Measurements from ENCODE around the gene NSMF. TPM values are rescaled to one million over a fixed set of nuclear protein-coding genes. Genes with fewer than 3 reads are reported as not detected.
A peak's percentile ranks its signal among the peaks of the same experiment; 100 is the strongest.

Gene NSMF
- total and polyA plus RNA-seq, 2 experiments from 2014 or later = 20.3 to 103 TPM

- H3K27ac Mint-ChIP-seq = no peak overlapping the region
- H3K27ac ChIP-seq (ENCODE audit: low read depth) = no peak overlapping the region
- H3K79me2 ChIP-seq (replicated peaks; ENCODE audit: insufficient read depth) = no peaks in the 10 kb centered on the region
- peaks cover 2% of the 10 kb centered on the region; the same call in 2 of the 3 replicates for H3K4me1 Mint-ChIP-seq
- peaks cover 4% of the 10 kb centered on the region for H3K27me3 Mint-ChIP-seq (ENCODE audit: insufficient read depth, low read depth, poor library complexity)
- no peaks in the 10 kb centered on the region for H4K20me1 ChIP-seq (replicated peaks; ENCODE audit: insufficient read depth)
- no peaks in the 10 kb centered on the region for H3K9me2 ChIP-seq (ENCODE audit: insufficient read depth)
- no peak overlapping the region for H3K4me2 ChIP-seq
- no peak overlapping the region for H3K4me3 Mint-ChIP-seq
- DNase-seq (ENCODE audit: low spot score) = peak; percentile 92
- ATAC-seq = peak; percentile 68
- H3K36me3 Mint-ChIP-seq (ENCODE audit: low read depth) = no peaks in the 10 kb centered on the region; the same call in 2 of the 3 replicates
- H3K4me3 ChIP-seq = no peak overlapping the region
- TF ChIP-seq EZH2phosphoT487 (IDR thresholded peaks at IDR 0.05; ENCODE audit: unreplicated experiment) (no peak), CTCF (conservative IDR thresholded peaks at IDR 0.05; ENCODE audit: low read depth in 2 of 2) (peak in 1 of 2 experiments; percentile 23; a peak in 1 of 4 replicates), POLR2AphosphoS5 (IDR thresholded peaks at IDR 0.05; ENCODE audit: low read depth) (no peak)
- TF ChIP-seq, protein P1, sequence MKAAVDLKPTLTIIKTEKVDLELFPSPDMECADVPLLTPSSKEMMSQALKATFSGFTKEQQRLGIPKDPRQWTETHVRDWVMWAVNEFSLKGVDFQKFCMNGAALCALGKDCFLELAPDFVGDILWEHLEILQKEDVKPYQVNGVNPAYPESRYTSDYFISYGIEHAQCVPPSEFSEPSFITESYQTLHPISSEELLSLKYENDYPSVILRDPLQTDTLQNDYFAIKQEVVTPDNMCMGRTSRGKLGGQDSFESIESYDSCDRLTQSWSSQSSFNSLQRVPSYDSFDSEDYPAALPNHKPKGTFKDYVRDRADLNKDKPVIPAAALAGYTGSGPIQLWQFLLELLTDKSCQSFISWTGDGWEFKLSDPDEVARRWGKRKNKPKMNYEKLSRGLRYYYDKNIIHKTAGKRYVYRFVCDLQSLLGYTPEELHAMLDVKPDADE (IDR thresholded peaks at IDR 0.05) = no peak
- TF ChIP-seq, protein P2, sequence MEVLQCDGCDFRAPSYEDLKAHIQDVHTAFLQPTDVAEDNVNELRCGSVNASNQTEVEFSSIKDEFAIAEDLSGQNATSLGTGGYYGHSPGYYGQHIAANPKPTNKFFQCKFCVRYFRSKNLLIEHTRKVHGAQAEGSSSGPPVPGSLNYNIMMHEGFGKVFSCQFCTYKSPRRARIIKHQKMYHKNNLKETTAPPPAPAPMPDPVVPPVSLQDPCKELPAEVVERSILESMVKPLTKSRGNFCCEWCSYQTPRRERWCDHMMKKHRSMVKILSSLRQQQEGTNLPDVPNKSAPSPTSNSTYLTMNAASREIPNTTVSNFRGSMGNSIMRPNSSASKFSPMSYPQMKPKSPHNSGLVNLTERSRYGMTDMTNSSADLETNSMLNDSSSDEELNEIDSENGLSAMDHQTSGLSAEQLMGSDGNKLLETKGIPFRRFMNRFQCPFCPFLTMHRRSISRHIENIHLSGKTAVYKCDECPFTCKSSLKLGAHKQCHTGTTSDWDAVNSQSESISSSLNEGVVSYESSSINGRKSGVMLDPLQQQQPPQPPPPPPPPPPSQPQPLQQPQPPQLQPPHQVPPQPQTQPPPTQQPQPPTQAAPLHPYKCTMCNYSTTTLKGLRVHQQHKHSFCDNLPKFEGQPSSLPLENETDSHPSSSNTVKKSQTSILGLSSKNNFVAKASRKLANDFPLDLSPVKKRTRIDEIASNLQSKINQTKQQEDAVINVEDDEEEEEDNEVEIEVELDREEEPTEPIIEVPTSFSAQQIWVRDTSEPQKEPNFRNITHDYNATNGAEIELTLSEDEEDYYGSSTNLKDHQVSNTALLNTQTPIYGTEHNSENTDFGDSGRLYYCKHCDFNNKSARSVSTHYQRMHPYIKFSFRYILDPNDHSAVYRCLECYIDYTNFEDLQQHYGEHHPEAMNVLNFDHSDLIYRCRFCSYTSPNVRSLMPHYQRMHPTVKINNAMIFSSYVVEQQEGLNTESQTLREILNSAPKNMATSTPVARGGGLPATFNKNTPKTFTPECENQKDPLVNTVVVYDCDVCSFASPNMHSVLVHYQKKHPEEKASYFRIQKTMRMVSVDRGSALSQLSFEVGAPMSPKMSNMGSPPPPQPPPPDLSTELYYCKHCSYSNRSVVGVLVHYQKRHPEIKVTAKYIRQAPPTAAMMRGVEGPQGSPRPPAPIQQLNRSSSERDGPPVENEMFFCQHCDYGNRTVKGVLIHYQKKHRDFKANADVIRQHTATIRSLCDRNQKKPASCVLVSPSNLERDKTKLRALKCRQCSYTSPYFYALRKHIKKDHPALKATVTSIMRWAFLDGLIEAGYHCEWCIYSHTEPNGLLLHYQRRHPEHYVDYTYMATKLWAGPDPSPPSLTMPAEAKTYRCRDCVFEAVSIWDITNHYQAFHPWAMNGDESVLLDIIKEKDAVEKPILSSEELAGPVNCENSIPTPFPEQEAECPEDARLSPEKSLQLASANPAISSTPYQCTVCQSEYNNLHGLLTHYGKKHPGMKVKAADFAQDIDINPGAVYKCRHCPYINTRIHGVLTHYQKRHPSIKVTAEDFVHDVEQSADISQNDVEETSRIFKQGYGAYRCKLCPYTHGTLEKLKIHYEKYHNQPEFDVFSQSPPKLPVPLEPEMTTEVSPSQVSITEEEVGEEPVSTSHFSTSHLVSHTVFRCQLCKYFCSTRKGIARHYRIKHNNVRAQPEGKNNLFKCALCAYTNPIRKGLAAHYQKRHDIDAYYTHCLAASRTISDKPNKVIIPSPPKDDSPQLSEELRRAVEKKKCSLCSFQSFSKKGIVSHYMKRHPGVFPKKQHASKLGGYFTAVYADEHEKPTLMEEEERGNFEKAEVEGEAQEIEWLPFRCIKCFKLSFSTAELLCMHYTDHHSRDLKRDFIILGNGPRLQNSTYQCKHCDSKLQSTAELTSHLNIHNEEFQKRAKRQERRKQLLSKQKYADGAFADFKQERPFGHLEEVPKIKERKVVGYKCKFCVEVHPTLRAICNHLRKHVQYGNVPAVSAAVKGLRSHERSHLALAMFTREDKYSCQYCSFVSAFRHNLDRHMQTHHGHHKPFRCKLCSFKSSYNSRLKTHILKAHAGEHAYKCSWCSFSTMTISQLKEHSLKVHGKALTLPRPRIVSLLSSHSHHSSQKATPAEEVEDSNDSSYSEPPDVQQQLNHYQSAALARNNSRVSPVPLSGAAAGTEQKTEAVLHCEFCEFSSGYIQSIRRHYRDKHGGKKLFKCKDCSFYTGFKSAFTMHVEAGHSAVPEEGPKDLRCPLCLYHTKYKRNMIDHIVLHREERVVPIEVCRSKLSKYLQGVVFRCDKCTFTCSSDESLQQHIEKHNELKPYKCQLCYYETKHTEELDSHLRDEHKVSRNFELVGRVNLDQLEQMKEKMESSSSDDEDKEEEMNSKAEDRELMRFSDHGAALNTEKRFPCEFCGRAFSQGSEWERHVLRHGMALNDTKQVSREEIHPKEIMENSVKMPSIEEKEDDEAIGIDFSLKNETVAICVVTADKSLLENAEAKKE (CRISPR knock-in tag; IDR thresholded peaks at IDR 0.05) = no peak
- H2AFZ ChIP-seq = 0 out of 2 replicates have a peak overlapping the region, but pooled peaks have one; percentile 66
- no peaks in the 10 kb centered on the region for H3K4me1 ChIP-seq (ENCODE audit: insufficient read depth)
- no peaks in the 10 kb centered on the region for H3F3A ChIP-seq (replicated peaks; ENCODE audit: low read depth)
- no peaks in the 10 kb centered on the region for H3K27me3 ChIP-seq (ENCODE audit: insufficient read depth)
- H3K36me3 ChIP-seq (ENCODE audit: insufficient read depth) = no peaks in the 10 kb centered on the region
- no peaks in the 10 kb centered on the region; the same call in 2 of the 3 replicates for H3K9me3 Mint-ChIP-seq
These were observed 2.7 kb upstream of the NSMF start for GRCh38 chr9:137461663-137462395.
